Breast epithelium (tissue), 4 donors: ENCODE data around the gene LAMP2. TPM values are rescaled to one million over a fixed set of nuclear protein-coding genes. Genes with fewer than 3 reads are reported as not detected.
"Not testable (repeated sequence)": the region's sequence is repeated elsewhere in the genome, so short reads cannot be mapped to it uniquely, and the experiment has no call there.

ENCODE experiments used
- DNase-seq, 2 donors: peaks; one replicate each; pipeline ENCODE4 v3.0.0-alpha.2; 2019; ENCODE audit warnings: low spot score in 2 of 2
- H3K27ac ChIP-seq, 2 donors: fragments of 200-600 bp; sonication (generic) in 1 of 2; one replicate each; pipeline ENCODE4 v1.5.1; 2016 to 2019; ENCODE audit warnings: mild to moderate bottlenecking in 1 of 2
- H3K27me3 ChIP-seq, 2 donors: fragments of 200-600 bp; sonication (generic) in 1 of 2; one replicate each; pipeline versions ENCODE4 v1.5.1 to v1.6.0; 2017 to 2019; ENCODE audit warnings: control low read depth in 1 of 2, mild to moderate bottlenecking in 1 of 2
- H3K36me3 ChIP-seq: fragments of 200-600 bp; one replicate; pipeline ENCODE4 v1.5.1; 2019
- H3K4me1 ChIP-seq, 2 donors: fragments of 200-600 bp; sonication (generic); one replicate each; pipeline ENCODE4 v1.5.1; 2016 to 2019; ENCODE audit warnings: control low read depth in 1 of 2
- H3K4me3 ChIP-seq, 3 donors: fragments of 200-600 bp; sonication (generic); 1 replicate in 2 of 3; 2 replicates in 1 of 3; pipeline ENCODE4 v1.5.1; 2016 to 2019; ENCODE audit warnings: mild to moderate bottlenecking in 3 of 3, moderate library complexity in 2 of 3
- H3K9me3 ChIP-seq, 2 donors: fragments of 200-600 bp; sonication (generic) in 1 of 2; one replicate each; pipeline ENCODE4 v1.5.1; 2016 to 2019; ENCODE audit warnings: control low read depth in 1 of 2
- CTCF ChIP-seq, 3 donors: fragments of 450-650 bp; IDR thresholded peaks; one replicate each; pipeline ENCODE4 v1.5.1; 2016 to 2017; ENCODE audit warnings: antibody characterized with exemption in 3 of 3, mild to moderate bottlenecking in 3 of 3, moderate library complexity in 3 of 3
- POLR2A ChIP-seq: fragments of 450-650 bp; IDR thresholded peaks from one replicate; pipeline ENCODE4 v1.6.1; 2016; ENCODE audit warnings: antibody characterized with exemption, mild to moderate bottlenecking, moderate library complexity
- POLR2AphosphoS5 ChIP-seq, 3 donors: sonication (generic); formaldehyde crosslinking; IDR thresholded peaks; one replicate each; pipeline ENCODE4 v1.6.1; 2017; ENCODE audit warnings: antibody characterized with exemption in 3 of 3
- intact Hi-C: fragments of 100-400 bp; cut with DNase I; formaldehyde crosslinking; loops from one replicate; pipeline ENCODE4 v1.15.1; 2023; ENCODE audit warnings: low total_unique reads
- total RNA-seq, 3 donors: library from RNA; depleted of rRNA; stranded (reverse); fragments of >200 nt; gene quantifications; one replicate each; pipeline ENCODE4 v1.1.0, GENCODE V29; 2016

LAMP2 gene
- total RNA-seq, 3 donors from 2014 or later = 135 to 197 (median 135) TPM

GRCh38 chrX:120485315-120485637, 16.2 kb upstream of the LAMP2 start:
- no peak for DNase-seq
- Histone ChIP-seq H3K27ac (peak overlapping the region; percentile 79 to 95), H3K4me1 (no peaks in the 10 kb centered on the region), H3K4me3 (peak overlapping the region; percentile 39 to 69 (median 49)), H3K27me3 (no peaks in the 10 kb centered on the region), H3K36me3 (no peaks in the 10 kb centered on the region), H3K9me3 (no peaks in the 10 kb centered on the region)
- intact Hi-C loops = no loop called here
- TF ChIP-seq POLR2A = no peak
- TF ChIP-seq CTCF (IDR thresholded peaks at IDR 0.05) = no peak
- TF ChIP-seq POLR2AphosphoS5 (IDR thresholded peaks at IDR 0.05) = no peak

- H3K27me3 ChIP-seq = peaks cover 0 to 5% of the 10 kb centered on the region in 2 donors
- no peaks in the 10 kb centered on the region for H3K9me3 ChIP-seq
- TF ChIP-seq POLR2A (no peak), POLR2AphosphoS5 (IDR thresholded peaks at IDR 0.05) (no peak), CTCF (IDR thresholded peaks at IDR 0.05) (no peak)
- no peak overlapping the region for H3K27ac ChIP-seq
- no peak for DNase-seq
- no peaks in the 10 kb centered on the region for H3K4me1 ChIP-seq
- intact Hi-C loops = no loop called here
- H3K4me3 ChIP-seq = no peak overlapping the region
- no peaks in the 10 kb centered on the region for H3K36me3 ChIP-seq
Measured at GRCh38 chrX:120477453-120477852, 8.4 kb upstream of the LAMP2 start.

GRCh38 chrX:120476714-120477113, 7.6 kb upstream of the LAMP2 start:
- intact Hi-C loops = no loop called here
- no peak for DNase-seq
- no peaks in the 10 kb centered on the region for H3K4me1 ChIP-seq
- no peak for TF ChIP-seq POLR2A
- no peak for TF ChIP-seq POLR2AphosphoS5 (IDR thresholded peaks at IDR 0.05)
- TF ChIP-seq CTCF (IDR thresholded peaks at IDR 0.05) = no peak
- H3K9me3 ChIP-seq = no peaks in the 10 kb centered on the region
- no peaks in the 10 kb centered on the region for H3K36me3 ChIP-seq
- H3K4me3 ChIP-seq = no peak overlapping the region
- H3K27ac ChIP-seq = no peak overlapping the region
- H3K27me3 ChIP-seq = peaks cover 0 to 5% of the 10 kb centered on the region in 2 donors

GRCh38 chrX:120475447-120475846, 6.4 kb upstream of the LAMP2 start:
- peak; percentile 29 to 80 (median 47) for TF ChIP-seq CTCF (IDR thresholded peaks at IDR 0.05)
- H3K4me3 ChIP-seq, DNase-seq, H3K36me3 ChIP-seq, H3K4me1 ChIP-seq, H3K27me3 ChIP-seq, H3K9me3 ChIP-seq, H3K27ac ChIP-seq, intact Hi-C loops: not testable (repeated sequence)

GRCh38 chrX:120474085-120474484, 5.0 kb upstream of the LAMP2 start:
- Histone ChIP-seq H3K36me3 (no peaks in the 10 kb centered on the region), H3K27ac (no peak overlapping the region), H3K4me1 (no peaks in the 10 kb centered on the region), H3K9me3 (no peaks in the 10 kb centered on the region), H3K4me3 (no peak overlapping the region), H3K27me3 (peaks cover 0 to under 1% of the 10 kb centered on the region in 2 donors)
- intact Hi-C loops = no loop called here
- TF ChIP-seq CTCF (IDR thresholded peaks at IDR 0.05) = no peak
- no peak for TF ChIP-seq POLR2AphosphoS5 (IDR thresholded peaks at IDR 0.05)
- no peak for TF ChIP-seq POLR2A
- DNase-seq = no peak

GRCh38 chrX:120469657-120470056, 561 bp upstream of the LAMP2 start:
- H3K9me3 ChIP-seq, DNase-seq, H3K27ac ChIP-seq, H3K27me3 ChIP-seq, H3K4me1 ChIP-seq, H3K36me3 ChIP-seq, intact Hi-C loops: not testable (repeated sequence)
- peak overlapping the region; percentile 60 to 79 (median 67) for H3K4me3 ChIP-seq
